Superior temporal gyrus (tissue), 1 donor: ENCODE results near the gene PDE3B.
A peak's percentile ranks its signal among the peaks of the same experiment; 100 is the strongest.
"Not testable (repeated sequence)": the region's sequence is repeated elsewhere in the genome, so short reads cannot be mapped to it uniquely, and the experiment has no call there.

Experiments
- DNase-seq: peaks from one replicate; pipeline ENCODE4 v3.0.0-alpha.2; 2016; ENCODE audit errors: extremely low spot score

Gene PDE3B

GRCh38 chr11:14676068-14676467 is 32.5 kb downstream of the PDE3B start:
- DNase-seq = no peak

- no peak for DNase-seq
These were observed 33.5 kb downstream of the PDE3B start for GRCh38 chr11:14677146-14677545.

- no peak for DNase-seq
These were observed 34.7 kb downstream of the PDE3B start for GRCh38 chr11:14678350-14678749.

- no peak for DNase-seq
These were observed 36.1 kb downstream of the PDE3B start for GRCh38 chr11:14679662-14680061.

- DNase-seq = not testable (repeated sequence)
These were observed 40.8 kb downstream of the PDE3B start for GRCh38 chr11:14684234-14684915.

- no peak for DNase-seq
These were observed 43.9 kb downstream of the PDE3B start for GRCh38 chr11:14687456-14687855.

GRCh38 chr11:14687943-14688627 is 44.5 kb downstream of the PDE3B start:
- DNase-seq = no peak

GRCh38 chr11:14695656-14696055 is 52.1 kb downstream of the PDE3B start:
- DNase-seq = not testable (repeated sequence)

- DNase-seq = peak; percentile 20
These were observed 55.2 kb downstream of the PDE3B start for GRCh38 chr11:14698771-14699170.

- DNase-seq = no peak
These were observed 57.0 kb downstream of the PDE3B start for GRCh38 chr11:14700593-14700992.

- DNase-seq = no peak
These were observed 59.2 kb downstream of the PDE3B start for GRCh38 chr11:14702760-14703159.

- no peak for DNase-seq
These were observed 60.1 kb downstream of the PDE3B start for GRCh38 chr11:14703731-14704130.

GRCh38 chr11:14705067-14705466 is 61.5 kb downstream of the PDE3B start:
- DNase-seq = no peak

- DNase-seq = no peak
These were observed 70.1 kb downstream of the PDE3B start for GRCh38 chr11:14713496-14714244.

- DNase-seq = not testable (repeated sequence)
These were observed 72.1 kb downstream of the PDE3B start for GRCh38 chr11:14715669-14716068.

- no peak for DNase-seq
These were observed 78.9 kb downstream of the PDE3B start for GRCh38 chr11:14722496-14722895.

GRCh38 chr11:14725150-14725549 is 81.5 kb downstream of the PDE3B start:
- DNase-seq = no peak

- no peak for DNase-seq
These were observed 83.6 kb downstream of the PDE3B start for GRCh38 chr11:14727215-14727614.

- no peak for DNase-seq
These were observed 84.1 kb downstream of the PDE3B start for GRCh38 chr11:14727746-14728145.

GRCh38 chr11:14740539-14740938 is 96.9 kb downstream of the PDE3B start:
- not testable (repeated sequence) for DNase-seq

- no peak for DNase-seq
These were observed 97.6 kb downstream of the PDE3B start for GRCh38 chr11:14741195-14741594.

GRCh38 chr11:14742849-14743559 is 99.4 kb downstream of the PDE3B start:
- DNase-seq = no peak
